Raji (cell line): ENCODE measurements around the gene OBP2B.

Experiments used
- POLR2A ChIP-seq: IDR thresholded peaks from 2 replicates; pipeline ENCODE4 v1.6.1; 2011; ENCODE audit warnings: low read depth, low read length, control low read depth; ENCODE audit not compliant: insufficient read depth

Gene OBP2B

GRCh38 chr9:133246562-133246961 lies 37.5 kb upstream of the OBP2B start:
- TF ChIP-seq POLR2A: no peak

GRCh38 chr9:133242991-133243390 lies 33.9 kb upstream of the OBP2B start:
- no peak for TF ChIP-seq POLR2A

GRCh38 chr9:133242241-133242640 lies 33.2 kb upstream of the OBP2B start:
- no peak for TF ChIP-seq POLR2A

GRCh38 chr9:133239533-133240090 lies 30.6 kb upstream of the OBP2B start:
- TF ChIP-seq POLR2A: no peak

- TF ChIP-seq POLR2A: no peak
These were observed 29.9 kb upstream of the OBP2B start for GRCh38 chr9:133238851-133239532.

- no peak for TF ChIP-seq POLR2A
These were observed 29.3 kb upstream of the OBP2B start for GRCh38 chr9:133238272-133238850.

- no peak for TF ChIP-seq POLR2A
These were observed 28.1 kb upstream of the OBP2B start for GRCh38 chr9:133237035-133237731.

GRCh38 chr9:133235549-133236222 lies 26.6 kb upstream of the OBP2B start:
- TF ChIP-seq POLR2A: no peak

GRCh38 chr9:133234577-133235322 lies 25.7 kb upstream of the OBP2B start:
- no peak for TF ChIP-seq POLR2A

GRCh38 chr9:133233681-133234432 lies 24.8 kb upstream of the OBP2B start:
- no peak for TF ChIP-seq POLR2A

- no peak for TF ChIP-seq POLR2A
These were observed 21.0 kb upstream of the OBP2B start for GRCh38 chr9:133230093-133230492.

GRCh38 chr9:133227242-133227860 lies 18.3 kb upstream of the OBP2B start:
- TF ChIP-seq POLR2A: no peak
